ELF-1 (cell line): ENCODE results near the gene CD24.
"Not testable (repeated sequence)": the region's sequence is repeated elsewhere in the genome, so short reads cannot be mapped to it uniquely, and the experiment has no call there.

Experiments
- DNase-seq: peaks from one replicate; pipeline ENCODE4 v3.0.0-alpha.2; 2016; ENCODE audit warnings: low read depth, low spot score

Gene CD24, protein sequence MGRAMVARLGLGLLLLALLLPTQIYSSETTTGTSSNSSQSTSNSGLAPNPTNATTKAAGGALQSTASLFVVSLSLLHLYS

DNA sequence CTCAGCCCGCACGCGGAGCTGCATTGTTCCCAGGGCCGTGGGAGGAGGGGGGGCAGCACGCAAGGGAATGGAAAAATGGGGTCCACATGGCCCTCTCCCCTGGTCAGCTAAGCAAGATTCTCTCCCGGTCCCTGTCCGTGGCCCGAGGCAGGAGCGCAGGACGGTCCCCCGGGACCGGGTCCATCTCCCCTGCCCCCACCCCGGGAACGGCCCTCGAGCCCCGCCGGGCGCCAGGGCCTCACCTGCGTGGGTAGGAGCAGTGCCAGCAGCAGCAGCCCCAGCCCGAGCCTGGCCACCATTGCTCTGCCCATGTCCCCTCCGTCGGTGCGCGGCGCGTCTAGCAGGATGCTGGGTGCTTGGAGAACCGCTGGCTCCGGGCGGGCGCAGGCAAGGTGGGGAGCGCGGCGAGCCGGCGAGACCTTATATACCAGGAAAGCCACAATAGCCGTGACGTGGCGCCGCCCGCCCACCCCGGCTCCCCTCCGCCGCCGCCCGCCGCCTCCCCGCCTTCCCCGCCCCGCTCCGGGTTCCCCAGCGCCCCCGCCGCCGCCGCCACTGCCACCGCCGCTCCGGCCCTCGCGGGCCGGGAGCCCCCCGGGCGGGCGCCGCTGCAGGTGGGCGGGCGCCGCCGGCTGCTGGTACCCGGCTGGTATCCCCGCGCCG is at the start of gene CD24:
Gene CD24, minus strand, starts transcription at position 394 of the 663 bp plus-strand sequence. Its CDS starts 83 bp downstream, at position 311.
- peak; percentile 77 for DNase-seq

DNA sequence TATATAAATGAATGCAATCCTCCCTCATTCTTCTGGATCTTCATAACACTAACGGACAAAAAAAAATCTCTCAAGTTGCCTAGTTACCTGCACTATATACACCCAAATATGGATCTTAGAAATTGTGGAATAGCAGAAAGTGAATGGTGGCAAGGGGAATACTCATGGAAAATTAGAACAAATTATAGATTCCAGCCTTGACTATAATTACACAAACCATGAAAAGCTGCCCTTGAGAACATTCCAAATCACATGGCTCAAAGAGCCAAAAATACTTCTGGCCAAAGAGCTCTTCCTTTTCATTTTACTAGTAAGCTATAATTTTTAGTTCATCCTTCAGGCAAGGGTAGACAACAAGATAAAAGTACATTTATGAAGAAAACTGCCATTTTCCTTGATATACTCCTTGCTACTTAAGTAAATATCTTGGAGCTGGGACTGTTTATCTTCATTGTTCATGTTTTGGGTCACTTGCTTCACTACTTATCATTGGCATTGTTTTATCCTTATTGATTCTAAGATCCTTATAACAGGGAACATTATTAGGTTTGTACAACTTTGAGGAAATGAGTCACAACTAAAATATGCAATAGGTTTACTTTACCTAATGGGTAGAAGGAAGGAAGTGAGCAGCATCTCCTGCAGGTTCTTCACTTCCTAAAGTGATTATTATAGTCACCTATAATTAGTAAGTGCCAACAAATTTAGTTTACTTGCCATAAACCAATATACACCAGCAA is 47.1 kb upstream of the CD24 start:
- no peak for DNase-seq

DNA sequence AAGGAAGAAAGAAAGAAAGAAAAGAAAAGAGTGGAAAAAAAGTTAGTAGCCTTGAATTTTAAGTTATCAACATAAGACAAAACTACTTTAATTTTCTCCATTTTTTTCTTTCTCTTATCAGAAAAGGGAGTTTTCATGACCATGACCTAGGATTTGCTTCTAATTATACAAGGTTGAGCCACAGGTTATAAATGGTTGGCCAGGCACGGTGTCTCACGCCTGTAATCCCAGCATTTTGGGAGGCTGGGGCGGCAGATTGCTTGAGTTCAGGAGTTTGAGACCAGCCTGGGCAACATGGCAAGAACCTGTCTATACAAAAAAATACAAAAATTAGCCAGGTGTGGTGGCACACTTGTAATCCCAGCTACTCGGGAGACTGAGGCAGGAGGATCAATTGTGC is 45.7 kb upstream of the CD24 start:
- no peak for DNase-seq

DNA sequence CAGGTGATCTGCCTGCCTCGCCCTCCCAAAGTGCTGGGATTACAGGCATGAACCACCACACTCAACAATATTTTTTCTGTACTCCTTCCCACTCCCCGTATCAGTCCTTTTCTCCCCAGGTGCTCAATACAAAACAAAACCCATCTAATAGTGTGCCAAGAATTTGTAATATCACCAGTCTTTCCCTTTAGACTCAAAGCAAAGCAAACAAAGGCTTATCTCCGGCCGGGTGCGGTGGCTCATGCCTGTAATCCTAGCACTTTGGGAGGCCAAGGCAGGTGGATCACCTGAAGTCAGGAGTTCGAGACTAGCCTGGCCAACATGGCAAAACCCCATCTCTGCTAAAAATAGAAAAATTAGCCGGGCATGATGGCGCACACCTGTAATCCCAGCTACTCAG is 45.1 kb upstream of the CD24 start:
- DNase-seq: not testable (repeated sequence)

DNA sequence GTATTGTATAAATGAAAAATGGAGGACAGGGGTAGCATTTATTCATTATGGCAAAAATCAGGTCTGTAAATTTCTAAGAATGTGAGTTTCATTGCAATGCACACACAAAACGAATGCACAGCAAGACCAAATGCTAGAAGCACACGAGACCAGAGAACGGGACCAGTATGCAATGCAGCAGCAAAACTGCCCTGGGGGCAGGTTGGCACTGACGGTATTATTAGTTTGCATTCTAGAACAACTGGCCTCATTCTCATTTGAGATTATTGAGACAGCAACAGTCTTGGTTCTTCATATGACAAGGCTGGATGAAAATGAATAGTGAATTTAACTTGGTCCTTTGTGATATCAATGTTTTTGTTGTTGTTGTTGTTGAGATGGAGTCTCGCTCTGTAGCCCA is 44.5 kb upstream of the CD24 start:
- no peak for DNase-seq

DNA sequence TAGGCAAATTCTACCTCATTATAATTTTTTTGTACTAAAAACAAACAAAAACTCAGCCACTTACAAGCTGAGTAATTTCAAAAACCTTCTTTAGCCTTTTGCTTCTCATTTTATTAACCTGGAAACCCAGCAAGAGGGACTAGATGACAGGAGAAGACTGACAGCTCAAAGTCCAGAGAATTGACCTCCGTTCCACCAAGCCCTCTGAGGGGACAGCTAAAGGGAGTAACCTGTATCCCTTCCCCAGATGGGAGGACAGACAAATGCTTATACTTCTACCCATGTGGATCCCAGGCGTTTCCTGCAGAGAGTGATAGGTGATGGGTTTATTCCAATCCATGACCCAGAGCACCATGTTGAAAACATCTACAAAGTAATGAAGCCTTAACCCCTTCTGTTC is 35.0 kb upstream of the CD24 start:
- DNase-seq: no peak

DNA sequence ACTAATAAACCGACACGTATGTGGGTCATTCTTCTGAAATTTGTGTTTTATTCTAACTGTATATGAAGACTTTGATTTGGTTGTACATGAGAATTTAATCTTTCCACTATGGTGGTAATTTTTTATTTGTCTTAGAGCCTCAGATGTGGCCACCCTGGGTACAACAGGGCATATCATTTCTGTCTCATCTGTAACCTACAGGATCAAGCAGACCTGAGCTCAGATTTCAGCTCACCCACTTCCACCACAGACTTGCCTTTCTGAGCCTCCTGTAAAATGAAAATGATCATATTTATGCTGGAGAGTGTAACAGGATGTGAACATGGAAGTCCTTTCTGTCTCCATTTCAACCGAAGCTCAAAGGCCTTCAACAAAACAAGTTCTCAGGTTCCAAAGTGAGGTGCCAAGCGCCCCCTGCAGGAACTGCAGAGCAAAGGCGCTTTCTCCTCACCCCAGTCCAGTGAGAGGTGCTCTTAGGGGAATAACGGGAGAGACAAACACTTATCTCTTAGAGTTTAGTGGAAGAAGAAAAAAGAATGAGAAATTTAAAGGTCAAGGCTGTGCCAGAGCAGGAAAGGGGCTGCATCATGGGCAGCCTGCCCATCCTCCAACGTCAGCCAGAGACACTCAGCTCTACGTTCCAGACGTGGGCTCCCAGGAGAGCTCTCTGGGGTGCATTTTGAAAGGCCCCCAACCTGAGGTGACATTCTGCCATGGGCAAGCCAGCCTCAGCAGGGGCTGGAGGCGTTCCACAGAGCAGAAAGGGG is 23.0 kb upstream of the CD24 start:
- DNase-seq: peak; percentile 83

DNA sequence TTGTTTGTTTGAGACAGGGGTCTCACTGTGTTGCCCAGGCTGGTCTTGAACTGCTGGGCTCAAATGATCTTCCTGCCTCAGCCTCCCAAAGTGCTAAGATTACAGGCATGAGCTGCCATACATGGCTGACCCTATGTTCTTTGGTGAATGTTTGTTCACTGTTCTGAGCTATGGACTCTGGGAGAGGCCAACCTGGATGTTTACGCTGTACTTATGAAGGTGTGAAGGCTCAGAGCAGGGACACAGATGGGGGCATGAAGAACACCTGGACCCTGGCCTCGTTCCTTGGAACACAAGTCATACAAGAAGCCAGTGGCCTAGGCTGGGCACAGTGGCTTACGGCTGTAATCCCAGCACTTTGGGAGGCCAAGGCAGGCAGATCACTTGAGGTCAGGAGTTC is 21.1 kb upstream of the CD24 start:
- DNase-seq: no peak

DNA sequence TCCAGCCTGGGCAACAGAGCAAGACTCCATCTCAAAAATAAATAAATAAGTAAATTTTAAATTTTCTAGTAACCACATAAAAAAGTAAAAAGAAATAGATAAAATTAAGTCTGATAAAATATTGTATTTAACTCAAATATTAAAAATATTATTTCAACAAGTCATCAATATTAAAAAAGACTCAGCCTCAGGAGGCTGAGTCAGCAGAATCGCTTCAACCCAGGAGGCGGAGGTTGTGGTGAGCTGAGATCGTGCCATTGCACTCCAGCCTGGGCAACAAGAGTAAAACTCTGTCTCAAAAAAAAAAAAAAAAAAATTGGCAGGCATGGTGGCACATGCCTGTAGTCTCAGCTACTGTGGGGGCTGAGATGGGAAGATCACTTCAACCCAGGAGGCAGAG is 15.2 kb upstream of the CD24 start:
- not testable (repeated sequence) for DNase-seq

DNA sequence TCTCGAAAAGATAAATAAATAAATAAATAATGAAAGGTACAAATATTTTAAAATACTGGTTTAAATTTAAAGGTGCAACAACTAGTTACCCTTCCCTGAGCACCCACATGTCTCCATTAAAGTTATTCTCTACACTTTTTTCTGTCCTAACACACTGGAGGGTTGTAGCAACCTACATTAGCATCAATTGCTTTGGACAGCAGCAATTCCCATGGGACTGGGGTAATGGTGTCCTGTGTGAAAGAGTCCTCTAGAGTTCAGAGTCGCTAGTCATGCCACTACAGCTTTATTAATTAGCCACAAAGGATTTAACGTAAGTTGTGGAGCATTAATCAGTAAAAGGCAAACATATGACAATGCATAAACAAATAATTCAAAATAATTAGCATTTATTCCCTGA is 14.1 kb upstream of the CD24 start:
- no peak for DNase-seq

DNA sequence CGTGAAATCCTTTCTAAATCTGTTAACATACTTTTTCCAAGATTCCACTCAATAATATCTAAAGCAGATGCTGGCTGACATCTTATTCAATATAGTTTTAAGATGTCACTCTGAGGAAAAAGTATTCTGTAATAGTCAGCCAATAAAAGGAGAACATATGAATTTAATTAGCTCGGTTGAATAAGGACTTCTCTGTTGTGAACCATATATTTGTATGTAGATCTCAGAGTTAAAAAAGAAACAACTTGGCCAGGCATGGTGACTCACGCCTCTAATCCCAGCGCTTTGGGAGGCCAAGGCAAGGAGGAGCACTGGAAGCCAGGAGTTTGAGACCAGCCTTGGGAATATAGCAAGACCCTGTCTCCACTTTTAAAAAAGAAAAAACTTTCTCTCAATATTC is 7.4 kb upstream of the CD24 start:
- no peak for DNase-seq

DNA sequence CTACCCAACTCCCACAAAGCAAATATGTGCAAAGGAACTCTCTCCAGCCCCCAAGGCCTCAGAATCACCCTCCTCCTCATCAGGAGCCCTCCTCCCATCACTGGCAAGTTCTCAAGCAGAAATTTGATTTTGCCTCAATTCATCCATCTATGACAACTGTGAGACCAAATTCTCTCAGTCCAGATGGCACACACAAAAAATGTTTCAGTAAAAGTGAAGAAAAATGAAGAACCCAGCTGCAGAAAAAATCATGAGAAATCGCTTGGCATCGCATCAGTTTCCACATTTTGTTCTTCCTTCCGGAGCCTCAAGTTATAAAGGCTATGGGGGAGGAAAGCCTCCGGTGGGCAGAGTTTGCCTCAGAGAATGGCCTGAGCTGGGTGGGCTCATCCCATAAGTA is 6.4 kb upstream of the CD24 start:
- no peak for DNase-seq

DNA sequence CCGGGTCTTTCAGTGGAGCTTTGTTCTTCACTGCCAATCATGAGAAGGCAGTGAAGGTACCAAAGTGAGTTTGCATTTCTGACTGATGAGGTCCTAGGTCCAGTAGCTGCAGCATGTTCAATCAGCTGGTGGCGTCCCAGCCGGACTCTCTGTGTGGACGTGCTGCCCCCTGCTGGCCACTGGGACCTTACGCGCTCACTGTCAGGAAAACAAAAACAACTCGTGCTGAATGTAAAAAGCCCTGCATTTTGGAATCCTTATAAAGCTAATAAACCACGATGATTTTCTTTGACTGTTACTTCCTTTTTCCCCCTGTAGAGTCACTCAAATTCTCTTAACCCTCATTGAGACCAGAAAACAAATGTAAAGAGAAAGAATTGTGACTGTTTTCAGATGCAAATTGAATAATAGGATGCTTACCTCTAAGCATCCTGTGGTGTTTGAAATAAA is 4.9 kb upstream of the CD24 start:
- DNase-seq: peak; percentile 93

DNA sequence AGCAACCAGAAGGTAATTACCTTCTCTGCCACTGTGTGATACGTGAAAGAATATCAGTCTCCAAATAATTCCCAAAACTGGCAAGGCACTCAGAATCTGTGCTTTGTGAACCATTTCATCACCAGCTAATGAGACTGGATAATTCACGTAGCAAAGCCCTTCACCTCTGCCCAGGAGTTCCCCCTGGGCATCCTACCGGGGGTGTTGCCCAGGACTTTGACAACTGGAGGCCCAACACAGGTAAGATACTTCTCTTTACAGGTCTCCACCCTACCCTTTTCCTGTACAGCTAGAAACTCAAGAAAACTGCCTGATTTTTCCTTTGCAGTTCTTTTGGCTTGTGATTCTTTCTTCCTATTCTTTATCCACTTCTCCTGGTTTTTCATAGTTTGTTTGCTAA is 2.7 kb upstream of the CD24 start:
- no peak for DNase-seq

DNA sequence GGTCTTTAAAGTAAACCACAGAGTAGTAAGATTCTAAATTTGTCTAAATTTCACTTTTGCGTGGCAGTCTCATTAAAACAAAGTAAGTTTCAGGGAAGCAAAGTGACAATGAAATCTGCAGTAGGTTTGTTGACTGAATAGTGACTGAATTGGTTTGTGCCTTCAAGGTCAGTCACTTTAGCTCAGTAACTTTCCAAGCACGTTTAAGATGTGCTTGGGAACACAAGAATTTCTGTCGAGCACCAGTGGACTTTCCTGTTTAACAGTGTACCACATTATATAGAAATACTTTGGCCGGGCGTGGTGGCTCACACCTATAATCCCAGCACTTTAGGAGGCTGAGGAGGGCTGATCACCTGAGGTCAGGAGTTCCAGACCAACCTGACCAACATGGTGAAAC is 1.7 kb upstream of the CD24 start:
- DNase-seq: peak; percentile 24

DNA sequence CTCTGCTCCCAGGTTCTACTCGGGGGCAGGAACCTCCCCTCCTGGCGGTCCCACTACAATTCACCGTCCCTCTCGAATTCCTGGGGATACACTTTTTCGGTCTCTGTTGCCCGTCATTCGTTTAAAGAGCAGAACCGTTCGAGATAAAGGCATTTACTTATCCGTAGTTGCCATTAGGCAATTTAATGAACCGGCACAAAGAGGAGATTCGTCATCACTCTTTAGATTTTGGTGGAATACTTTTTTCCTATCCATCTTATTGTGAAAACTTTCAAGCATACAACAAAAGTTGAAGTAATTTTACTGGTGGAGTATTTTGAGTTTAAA is 1.2 kb upstream of the CD24 start:
- no peak for DNase-seq

DNA sequence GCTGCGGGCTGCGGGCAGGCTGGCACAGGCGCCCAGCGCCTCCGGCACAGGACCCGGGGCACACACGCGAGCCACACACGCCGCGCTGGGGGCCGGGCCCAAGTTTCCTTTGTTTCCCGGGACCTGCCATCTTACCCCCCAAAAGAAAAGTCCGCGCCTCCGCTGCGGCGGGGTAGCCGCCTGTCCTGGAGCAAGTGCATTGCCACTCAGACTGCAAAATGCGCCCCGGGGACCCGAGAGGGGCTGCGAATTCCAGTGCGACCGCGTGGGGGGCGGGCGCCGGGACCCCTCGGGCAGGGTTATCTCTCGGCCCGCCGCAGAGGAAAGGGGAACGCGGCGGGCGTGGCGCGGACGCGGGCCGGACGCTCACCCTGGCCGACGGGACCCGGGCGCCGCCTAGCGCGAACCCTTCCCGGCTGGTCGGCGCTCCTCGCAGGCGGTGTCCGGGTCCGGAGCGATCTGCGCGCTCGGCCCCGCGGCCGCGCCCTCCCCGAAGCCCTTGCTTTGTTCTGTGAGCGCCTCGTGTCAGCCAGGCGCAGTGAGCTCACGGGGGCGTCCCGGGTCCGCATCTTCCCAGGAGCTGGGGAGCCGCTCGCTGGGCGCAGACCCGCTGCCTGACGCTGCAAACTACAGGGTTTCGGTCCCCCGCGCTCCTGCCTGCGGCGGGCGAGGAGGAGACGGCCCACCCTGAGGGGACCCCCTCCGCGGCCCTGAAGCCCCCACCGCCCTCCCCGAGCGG is 639 bp upstream of the CD24 start:
- peak; percentile 85 for DNase-seq

DNA sequence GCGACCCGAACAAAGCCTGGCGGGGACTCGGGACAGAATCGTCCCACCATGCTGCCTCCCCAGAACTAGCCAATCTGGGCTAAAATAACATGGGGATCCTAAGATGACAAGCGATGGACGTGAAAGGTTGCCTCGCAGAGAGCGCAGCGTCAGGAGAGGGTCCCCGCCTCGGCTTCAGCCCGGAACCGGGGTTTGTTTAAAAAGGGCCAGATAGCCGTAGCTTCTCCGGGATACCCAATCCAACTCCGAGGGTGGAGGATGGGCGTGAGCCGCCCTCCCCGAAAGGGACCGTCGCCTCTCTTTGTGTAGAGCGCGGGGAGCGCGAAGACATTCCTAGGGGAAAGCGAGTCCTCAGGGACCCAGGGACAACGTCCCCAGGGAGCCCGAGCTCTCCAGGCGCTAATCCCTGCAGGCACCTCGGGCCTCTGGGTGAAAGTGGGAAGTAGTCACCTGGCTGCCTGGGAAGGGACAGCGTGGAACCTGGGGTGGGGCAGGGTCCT is 643 bp downstream of the CD24 start:
- peak; percentile 50 for DNase-seq

DNA sequence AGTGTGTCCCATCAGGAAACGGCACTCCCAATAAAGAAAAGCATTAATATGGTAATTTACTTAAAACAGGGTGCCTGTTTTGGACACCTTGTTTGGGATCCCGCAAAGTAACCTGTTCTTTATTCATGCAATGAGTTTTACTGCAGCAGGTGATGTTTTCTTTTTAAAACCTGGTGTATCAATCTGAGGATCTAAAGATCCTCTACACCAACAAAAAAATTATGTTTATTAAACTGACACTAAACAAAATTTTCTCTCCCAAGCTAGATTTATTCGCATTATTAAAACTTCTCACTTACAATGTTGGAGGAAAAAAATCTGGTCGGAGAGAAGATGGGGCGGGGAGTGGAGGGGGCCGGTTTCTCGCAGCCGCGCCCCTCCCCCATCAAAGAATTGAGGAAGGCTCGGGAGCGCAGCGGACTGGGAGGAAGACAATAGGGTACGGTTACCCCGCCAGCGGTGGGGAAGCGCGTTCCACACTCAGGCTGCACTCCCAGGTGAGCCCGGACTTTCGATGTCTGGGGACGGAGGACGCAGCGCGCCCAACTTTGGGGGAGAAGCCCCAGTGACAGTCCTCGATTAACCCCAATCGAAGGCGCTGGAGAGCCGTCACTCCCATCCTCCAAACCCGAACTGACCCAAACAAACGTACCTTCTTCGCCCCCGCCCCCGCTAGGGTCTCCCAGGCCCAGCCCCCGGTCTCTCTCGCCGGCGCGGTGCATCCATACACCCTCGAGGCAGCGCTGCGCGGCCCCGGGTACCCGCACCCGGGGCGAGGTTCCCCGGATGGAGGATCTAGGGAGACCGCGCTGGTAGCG is 1.3 kb downstream of the CD24 start:
- DNase-seq: peak; percentile 61

DNA sequence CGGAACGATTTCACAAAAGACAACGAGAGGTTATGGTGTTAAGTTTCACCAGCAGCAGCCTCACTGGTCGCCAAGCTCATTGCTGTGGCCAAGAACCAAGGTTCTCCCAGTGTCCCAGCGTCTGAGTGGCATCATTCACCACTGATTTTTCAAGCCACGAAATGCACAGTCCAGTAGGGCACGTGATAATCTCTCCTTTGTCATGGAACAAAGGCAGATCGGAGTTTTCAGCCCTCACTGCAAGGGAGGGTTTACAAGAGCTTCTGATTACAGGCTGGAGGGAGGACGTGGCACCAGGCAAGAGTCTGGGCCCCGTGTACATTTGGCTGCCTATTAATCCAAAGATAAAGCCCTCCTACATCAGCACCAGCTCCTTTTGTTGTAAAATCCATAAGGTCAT is 2.0 kb downstream of the CD24 start:
- peak; percentile 55 for DNase-seq

DNA sequence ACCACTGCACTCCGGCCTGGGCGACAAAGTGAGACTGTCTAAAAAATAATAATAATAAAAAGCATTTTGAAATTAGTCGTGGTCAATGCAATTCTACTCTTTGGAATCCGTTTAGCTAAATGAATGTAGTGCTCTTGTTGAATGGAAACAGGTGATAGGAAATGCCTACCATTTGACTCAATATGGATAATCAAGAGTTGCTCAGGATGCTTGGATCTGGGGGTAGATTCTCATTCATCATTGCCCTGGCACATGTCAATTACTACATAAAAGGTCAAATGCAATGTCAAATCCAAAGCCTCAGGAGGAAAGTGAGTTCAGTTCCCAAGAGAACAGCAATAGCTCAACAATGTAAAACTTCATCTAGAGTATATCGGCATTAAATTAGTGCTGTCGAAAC is 3.8 kb downstream of the CD24 start:
- DNase-seq: not testable (repeated sequence)
